GM04503 (cell line): Measurements from ENCODE around the gene DEPDC1.
"Not testable (repeated sequence)": the region's sequence is repeated elsewhere in the genome, so short reads cannot be mapped to it uniquely, and the experiment has no call there.

Experiments
- DNase-seq: peaks from one replicate; pipeline ENCODE4 v3.0.0-alpha.2; 2012; ENCODE audit warnings: low read depth

The DEPDC1 gene

DNA sequence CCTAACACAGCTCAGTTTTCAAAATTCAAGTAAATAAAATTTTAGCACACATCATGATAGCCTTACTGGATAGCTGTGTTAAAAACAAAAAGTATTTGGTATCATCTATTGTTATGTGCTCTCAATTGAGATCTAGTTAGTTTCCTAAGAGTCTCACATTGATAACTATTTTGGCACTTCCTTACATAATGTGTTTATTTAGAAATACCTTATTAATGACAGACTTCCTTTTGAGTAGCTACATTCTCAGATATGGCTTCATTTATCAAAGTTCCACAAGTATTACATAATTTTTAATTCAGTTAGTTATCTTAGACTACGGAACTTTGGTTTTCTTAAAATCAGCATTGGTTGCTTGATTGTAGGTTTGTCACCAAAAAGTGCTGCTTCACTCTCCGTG lies 20.3 kb downstream of the DEPDC1 start:
- DNase-seq, result not testable (repeated sequence)

DNA sequence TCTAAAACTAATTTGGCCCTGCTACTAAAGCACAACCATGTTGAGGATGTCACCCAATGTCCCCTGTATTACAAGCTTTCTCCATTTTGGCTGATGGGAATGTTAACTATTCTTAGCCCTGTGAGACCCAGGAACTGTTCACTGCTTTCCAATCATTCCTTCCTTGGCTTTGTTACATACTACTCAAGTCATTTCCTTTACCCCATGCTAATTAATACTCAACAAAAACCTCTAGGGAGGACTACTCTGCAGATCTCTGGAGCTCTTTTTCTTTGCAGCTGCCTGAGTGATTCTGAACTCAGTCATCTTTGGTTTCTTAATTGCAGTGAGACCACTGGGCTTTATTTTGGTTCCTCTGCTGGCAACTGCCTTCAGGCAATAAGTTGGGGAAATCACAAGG lies 23.8 kb downstream of the DEPDC1 start:
- DNase-seq, result no peak

DNA sequence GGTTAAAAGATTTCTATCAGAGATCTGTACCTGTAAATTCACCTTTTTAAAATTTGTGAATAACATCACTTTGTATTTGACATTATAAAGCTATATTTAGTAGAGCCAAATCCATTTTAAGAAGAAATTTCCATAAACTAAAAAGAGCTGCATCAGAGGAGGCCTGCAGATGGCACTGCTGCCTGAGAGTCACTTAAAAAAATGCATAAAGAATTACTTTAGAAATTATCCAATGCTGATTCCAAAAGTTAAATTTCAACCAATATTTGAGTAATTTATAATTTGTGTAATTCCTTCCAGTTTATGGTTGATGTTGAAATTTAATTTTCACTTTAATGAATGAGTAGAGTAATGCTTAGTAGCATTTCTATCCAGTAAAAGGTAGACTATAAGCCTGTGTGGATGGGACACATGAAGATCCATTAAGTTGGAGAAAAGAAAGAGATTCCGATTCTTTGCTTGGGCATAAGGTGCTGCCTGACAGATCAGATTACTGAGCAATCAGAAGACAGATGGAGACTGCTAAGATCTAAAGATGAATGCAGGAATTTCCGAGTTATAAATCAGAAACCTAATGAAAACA lies 26.4 kb downstream of the DEPDC1 start:
- DNase-seq, result no peak

DNA sequence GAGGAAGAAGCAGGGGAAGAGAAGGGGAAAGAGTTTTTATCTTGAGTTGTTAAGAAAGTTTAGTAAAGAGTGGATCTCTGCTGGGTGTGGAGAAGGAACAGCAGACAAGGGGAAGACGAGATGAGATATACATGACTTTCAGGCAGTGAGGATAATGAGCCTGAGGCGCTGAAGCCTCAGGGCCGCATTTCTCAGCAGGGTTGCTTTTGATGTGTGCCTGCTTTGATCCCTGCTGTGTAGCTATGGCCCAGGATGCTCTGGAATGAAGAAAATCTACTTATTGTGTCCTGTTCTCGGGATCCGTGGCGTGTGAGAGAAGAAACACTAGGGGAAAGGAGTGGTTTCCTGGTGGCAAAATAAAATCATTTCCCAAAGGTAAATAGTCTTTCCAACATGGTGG lies 32.0 kb downstream of the DEPDC1 start:
- no peak for DNase-seq

DNA sequence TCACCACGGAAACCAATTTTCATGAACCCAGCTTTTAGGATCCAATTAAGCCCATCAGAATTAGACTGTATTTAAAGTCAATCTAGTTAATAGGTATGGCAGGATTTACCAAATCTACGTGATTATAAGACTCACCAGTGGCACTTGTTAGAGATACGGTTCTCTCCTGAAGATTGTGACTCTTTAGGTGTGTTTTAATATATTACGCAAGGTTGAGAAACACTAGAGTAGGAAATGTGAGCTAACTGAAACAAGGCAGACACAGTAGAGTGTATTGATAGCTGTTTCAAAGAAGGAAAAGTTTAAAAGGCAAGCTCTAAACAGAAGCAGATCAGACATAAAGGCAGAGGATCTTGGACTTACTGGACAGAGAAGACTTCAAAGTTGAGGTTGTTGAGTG lies 35.9 kb downstream of the DEPDC1 start:
- no peak for DNase-seq

DNA sequence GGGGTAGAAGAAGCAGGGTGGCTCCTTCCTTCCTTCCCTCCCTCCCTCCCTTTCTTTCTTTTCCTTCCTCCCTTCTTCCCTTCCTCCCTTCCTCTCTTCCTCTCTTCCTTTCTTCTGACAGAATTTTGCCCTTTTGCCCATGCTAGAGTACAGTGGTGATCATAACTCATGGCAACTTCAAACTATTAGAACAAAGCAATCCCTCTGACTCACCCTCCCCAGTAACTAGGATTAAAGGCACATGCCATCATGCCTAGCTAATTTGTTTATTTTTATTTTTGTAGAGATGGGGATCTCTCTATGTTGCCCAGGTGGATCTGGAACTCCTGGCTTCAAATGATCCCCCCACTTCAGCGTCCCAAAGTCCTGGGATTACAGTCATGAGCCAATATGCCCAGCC lies 37.1 kb downstream of the DEPDC1 start:
- no peak for DNase-seq

DNA sequence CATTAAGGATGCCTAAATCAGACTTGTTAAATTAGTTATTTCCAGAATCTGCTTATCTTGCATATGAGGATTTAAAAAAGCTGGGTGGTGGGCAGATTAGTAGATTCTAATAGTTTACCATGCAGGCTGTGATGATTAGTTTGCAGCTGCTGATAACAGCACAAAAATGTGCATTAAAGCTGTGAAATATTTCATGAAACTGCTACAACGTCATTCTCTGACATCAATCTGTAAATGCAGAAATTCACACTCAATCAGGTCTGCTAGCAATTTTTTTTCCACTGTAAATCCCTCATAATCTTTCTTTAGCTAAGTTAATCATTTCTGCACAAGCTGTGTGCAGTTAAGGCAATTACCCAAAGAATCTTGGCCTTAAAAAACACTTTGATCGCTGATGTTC lies 37.8 kb downstream of the DEPDC1 start:
- no peak for DNase-seq

DNA sequence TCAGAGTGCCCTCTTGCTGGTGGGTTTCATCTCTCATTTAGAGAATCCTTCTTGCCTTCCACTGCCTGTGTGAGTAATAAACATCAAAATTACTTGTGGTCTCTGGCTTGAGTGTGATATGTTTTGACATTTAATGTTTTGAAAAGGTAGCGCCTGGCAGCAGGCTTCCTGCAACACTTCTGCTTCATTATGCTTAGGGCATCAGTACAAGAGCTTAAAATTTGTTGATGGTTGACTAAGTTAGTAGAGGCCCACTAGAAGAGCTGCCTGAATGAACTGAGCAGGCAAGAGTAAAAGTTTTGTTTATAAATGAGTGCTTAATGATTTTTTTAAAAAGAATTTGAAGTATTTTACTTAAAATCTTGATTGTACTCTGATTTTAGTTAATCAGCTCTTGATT lies 40.7 kb downstream of the DEPDC1 start:
- DNase-seq, result no peak

DNA sequence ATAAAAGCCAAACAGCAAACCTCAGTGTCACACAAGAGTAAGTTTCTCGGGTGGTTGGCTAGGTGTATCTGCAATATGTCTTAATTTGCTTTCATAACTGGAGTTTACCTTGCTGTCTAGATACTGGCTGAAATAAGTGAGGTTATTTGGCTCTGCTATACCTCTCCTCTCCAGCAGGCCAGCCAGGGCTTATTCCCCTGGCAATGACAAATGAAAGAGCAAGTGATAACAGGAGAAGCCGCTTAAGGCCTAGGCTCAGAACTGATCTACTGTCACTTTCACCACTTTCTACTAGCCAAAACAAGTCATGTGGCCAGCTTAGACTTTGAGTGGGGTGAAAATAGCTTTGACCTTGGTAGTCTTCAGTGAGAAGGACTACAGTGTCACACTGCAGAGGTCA lies 42.3 kb downstream of the DEPDC1 start:
- no peak for DNase-seq

DNA sequence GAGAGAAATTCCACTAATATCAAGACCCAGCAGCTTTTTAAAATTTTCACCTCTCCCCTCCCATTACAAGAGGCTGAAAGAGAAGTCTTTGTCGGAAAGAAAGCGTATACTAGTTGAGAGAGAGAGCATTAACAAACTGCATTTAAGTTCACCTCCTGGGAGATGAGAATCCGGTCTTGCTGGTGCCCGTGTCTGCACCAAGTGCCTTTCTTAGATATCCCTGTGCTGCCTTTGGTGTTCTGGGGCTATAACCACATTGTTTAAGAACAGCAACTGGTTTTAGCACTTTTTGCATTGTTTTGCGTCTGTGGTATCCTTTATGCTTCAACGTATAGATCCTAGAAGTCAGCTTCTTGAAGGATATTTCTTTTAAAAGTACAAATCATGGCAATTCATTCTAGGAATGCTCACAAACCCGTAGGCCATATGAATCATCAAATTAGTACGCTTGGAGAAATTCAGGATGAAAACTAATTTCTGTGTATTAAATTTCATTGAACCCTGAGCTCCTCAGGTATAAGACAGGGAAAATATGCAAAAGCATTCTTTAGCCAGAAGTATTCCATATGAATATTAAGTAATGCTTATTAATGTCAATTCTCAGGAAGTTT lies 43.7 kb downstream of the DEPDC1 start:
- no peak for DNase-seq

DNA sequence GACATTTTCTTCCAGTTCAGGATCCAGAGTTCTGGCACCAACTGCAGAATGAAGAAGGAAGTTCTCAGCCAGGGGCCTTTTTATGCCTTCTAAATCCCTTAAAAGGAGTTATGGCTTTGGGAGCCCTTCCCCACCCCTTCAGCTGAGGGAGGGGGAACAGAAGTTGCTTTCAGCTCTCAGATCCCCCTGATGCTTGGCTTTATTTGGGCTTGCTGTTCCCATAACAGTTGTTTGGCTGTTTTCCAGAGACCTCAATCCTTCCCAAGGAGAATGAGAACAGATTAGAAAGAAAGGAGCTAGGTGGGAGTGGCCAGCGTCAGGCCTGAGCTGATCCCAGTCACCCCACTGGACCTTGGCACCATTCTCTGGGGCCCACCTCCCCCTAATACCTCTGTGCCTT lies 47.0 kb downstream of the DEPDC1 start, which contains the start of gene RPE65:
TSS of gene RPE65 (minus strand) at position 54 of the 400 bp plus-strand sequence. CDS start at position 5, 49 bp downstream.
- DNase-seq, result no peak

DNA sequence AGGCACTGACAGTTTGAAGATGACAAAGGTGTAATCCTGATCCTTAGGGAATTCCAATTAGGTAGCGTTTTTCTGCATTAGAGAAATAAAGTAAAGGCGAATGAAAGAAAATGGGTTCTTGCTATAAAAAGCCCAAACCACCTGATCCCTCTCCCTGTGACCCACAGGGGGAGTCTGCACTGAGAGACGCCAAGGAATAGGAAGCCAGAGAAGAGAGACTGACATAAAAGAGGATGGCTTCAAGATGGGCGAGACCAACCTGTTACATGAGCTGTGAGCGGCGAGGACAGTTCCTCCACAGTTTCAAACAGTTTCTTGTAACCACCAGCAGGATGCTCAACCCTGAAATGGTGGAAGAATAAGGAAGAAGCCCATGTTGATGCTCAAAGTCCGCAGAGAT lies 48.5 kb downstream of the DEPDC1 start:
- no peak for DNase-seq

DNA sequence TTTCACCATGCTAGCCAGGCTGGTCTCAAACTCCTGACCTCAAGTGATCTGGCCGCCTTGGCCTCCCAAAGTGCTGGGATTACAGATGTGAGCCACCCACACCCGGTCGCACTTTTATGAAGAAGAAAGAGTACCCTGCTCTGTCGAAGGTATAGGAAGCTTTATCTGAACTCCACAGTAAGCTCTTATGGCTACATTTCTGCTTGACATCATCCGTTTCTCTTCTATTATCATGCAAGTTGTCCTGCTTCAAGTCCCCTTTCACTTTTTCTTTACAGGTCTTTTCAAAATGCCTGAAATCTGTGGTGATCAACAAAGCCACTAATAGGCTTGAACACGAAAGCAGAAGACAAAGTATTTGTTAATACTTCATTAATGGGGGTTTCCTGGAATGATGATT lies 51.2 kb downstream of the DEPDC1 start:
- DNase-seq, result no peak

DNA sequence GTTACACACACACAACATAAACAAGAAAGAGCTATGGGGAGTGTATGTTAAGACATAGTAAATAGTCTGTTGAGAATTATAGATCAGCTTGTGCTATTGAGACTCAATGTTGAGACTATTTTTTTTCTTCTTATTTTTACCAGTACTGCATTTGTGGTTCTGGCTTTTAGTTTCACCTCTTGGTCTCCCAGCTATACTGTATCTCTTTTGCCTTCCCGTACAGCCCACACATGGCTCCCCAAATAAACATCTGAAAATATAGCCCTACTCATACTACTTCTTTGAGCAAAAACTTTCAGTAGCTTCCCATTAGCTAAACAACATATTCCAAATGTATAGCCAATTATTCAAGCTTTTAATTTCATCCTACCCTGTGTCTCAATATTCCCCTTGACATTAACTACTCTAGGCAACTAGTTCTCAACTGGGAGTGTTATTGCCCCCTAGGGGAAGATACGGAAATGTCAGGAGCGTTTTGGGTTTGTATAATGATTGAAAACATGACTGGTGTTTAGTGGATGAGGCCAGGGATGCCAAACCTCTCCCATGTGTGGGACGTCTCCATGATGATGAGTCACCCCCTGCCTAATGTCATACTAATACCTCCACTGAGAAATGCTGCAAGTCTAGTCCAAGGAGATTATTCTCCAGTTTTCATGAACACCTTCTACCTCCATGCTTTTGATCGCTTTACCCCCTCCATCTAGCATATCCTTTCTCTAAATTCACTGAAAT lies 53.9 kb downstream of the DEPDC1 start:
- peak; percentile 19 for DNase-seq

DNA sequence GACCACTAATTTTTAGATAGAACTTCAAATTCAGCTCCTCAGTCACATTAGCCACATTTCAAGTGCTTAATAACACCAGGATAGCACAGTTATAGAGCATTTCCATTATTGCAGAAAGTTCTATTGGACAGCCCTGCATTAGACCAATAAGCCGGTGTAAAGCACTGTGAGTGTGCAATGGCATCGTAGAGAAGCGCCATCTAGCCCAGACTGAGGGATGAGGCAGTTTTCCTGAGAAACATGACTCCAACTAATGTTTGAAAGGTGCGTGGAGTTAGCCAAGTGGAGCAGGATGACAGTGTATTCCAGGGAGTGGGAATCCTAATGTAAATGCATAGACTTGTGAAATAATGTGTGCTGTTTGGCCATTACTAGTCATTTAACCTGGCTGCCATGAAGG lies 54.9 kb downstream of the DEPDC1 start:
- no peak for DNase-seq

DNA sequence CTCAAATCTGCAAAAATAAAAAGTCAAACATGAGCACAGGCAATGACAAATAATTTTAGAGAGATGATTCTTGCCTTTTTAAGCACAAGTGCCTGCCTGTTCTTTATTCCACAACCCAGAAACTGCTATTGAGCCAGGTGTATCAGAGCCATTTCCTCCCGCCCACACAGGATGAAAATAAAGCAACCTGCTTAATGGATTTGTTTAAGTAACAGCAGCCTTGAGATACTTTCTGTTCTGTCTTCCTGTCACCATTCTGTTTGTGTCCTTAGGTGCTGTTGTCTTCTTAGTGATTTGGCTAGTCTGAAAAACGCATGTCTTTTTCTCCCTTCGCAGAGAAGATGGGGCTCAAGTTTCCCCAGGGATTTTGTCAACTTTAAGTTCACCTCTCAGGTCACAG lies 58.6 kb downstream of the DEPDC1 start:
- no peak for DNase-seq

DNA sequence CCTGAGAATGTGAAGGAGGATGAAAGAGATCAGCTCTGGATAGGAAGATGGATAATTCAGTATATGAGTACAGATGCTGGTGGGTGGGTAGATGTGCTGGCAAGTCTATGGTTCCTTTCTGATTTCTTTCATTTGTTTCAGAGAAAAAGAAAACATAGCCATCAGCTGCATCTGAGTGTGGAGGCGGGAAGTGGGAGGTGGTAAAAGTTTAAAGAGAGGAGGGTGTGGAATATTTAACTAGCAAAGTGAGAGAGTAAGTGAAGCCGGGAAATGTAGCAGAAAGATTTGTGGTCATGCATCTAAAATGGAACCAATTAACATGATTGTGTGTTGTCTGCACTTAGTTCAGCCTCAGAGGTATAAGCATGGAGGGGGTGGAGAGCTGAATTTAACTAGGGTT lies 63.5 kb downstream of the DEPDC1 start:
- DNase-seq, result no peak

DNA sequence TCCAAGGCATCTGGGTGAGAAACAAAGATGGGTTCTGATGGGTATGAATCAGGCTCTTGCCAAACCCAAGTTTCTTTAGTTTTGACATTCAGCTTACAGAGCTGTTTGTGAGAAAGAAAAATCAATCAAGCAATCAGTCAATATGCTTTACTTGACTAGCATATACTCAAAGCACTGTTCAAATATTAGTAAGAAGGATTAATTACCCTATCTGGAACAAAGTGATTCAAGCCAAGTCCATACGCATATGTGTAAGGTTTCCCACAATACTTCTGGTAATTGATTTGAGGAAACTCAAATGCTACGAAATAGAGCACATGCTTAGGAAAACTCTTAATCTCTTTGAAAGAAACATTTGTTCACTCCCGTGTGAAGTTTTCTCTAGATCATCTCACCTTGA lies 65.8 kb downstream of the DEPDC1 start:
- no peak for DNase-seq

DNA sequence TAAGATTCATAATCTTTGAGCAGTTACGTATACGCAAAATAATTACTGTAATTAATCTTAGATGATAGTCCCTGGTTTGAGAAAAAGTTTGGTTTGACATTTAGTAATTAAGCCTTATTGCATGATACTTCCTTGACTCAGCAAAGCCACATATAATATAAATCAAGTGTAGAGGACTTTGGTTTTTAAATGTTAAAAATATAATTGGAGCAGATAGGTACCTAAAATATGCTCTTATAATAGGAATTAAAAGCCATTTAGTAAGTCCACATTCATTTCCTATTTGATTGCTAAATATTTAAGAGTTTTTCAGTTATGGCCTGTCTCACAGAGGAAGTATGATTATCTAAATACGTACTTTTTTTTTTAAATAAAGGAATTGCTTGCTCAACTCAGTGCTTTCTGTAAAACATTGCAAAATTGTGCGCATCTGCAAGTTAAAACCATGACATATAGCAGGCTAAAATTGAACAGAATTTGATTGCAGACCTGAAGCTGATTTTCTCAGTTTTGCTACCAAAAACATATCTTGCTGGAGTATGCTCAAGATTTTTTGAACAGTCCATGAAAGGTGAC lies 67.6 kb downstream of the DEPDC1 start:
- DNase-seq, result no peak

DNA sequence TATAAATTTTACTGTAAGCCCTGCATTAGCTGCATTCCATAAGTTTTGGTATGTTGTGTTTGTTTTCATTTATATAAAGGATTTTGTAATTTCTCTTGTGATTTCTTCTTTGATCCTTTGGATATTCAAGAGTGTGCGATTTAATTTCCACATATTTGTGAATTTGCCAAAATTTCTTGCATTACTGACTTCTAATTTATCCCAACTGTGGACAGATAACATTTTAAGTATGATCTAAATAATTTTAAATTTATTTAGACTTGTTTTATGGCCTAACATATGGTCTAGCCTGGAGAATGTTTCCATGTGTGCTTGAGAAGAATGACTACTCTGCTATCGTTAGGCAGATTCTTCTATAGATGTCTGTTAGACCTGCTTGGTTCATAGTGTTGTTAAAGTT lies 70.3 kb downstream of the DEPDC1 start:
- no peak for DNase-seq
